Kidney epithelial cell (primary cell): ENCODE results near the gene POU2F2. TPM values are rescaled to one million over a fixed set of nuclear protein-coding genes. Genes with fewer than 3 reads are reported as not detected.

ENCODE experiments used
- DNase-seq: peaks from one replicate; pipeline ENCODE4 v3.0.0-alpha.2; 2010; ENCODE audit warnings: low read depth
- H3K27me3 ChIP-seq: 2 replicates; pipeline ENCODE4 v1.6.0; 2011; ENCODE audit warnings: low read length; ENCODE audit not compliant: control insufficient read depth, insufficient read depth
- H3K36me3 ChIP-seq: 2 replicates; pipeline ENCODE4 v1.5.1; 2011; ENCODE audit warnings: low read length; ENCODE audit not compliant: control insufficient read depth, insufficient read depth
- H3K4me3 ChIP-seq: 2 replicates; pipeline ENCODE4 v1.5.1; 2011; ENCODE audit warnings: low read depth, mild to moderate bottlenecking, control low read depth, low read length
- total RNA-seq: library from RNA; depleted of rRNA; stranded (reverse); fragments of >200 nt; gene quantifications from 2 replicates; pipeline ENCODE4 v1.2.3, GENCODE V29; 2015
- TF ChIP-seq, protein P1 (sequence below): IDR thresholded peaks from 2 replicates; pipeline ENCODE4 v1.5.1; 2011; ENCODE audit warnings: mild to moderate bottlenecking, moderate library complexity, low read length, control low read depth, inconsistent platforms; ENCODE audit not compliant: insufficient read depth, poor library complexity, severe bottlenecking

The POU2F2 gene
- total RNA-seq, 1 donor from 2014 or later: 2.3 TPM

DNA sequence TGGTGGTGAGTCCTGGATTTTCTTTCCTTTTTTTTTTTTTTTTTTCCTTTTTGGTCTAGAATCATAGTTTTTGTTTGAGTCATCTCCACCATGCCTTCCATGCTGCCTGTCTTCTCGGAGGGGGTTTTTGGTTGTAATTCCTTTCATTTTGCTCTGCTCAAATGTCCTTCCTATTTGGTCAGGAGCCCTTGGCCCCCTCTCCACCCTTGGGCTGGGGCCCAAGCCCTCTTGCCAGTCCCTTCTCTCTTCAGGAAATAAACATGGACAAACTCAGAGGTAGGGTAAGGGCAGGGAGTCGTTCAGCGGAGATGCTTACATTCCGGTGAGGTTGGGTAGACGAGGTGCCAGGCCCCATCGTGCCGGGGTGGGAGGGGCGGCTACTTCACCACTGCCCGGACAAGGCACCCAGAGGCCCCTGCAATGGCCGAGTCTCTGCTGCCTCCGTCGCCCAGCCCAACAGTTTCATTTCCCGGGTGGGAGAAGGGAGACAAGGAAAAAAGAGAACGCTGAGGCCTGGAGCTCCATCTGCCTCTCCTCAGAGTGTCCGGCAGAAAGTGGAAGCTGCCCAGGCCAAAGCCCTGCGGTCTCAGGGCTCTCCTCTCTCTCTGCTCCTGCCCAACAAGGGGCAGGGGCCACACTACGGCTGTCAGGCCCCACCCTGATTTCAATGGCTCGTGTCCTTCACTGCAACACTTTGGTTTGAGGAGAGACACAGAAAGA, 43.6 kb downstream of the POU2F2 start:
- Histone ChIP-seq H3K27me3 (no peaks in the 10 kb centered on the region), H3K4me3 (no peak overlapping the region), H3K36me3 (no peaks in the 10 kb centered on the region)
- no peak for DNase-seq
- TF ChIP-seq, protein P1, sequence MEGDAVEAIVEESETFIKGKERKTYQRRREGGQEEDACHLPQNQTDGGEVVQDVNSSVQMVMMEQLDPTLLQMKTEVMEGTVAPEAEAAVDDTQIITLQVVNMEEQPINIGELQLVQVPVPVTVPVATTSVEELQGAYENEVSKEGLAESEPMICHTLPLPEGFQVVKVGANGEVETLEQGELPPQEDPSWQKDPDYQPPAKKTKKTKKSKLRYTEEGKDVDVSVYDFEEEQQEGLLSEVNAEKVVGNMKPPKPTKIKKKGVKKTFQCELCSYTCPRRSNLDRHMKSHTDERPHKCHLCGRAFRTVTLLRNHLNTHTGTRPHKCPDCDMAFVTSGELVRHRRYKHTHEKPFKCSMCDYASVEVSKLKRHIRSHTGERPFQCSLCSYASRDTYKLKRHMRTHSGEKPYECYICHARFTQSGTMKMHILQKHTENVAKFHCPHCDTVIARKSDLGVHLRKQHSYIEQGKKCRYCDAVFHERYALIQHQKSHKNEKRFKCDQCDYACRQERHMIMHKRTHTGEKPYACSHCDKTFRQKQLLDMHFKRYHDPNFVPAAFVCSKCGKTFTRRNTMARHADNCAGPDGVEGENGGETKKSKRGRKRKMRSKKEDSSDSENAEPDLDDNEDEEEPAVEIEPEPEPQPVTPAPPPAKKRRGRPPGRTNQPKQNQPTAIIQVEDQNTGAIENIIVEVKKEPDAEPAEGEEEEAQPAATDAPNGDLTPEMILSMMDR: no peak

DNA sequence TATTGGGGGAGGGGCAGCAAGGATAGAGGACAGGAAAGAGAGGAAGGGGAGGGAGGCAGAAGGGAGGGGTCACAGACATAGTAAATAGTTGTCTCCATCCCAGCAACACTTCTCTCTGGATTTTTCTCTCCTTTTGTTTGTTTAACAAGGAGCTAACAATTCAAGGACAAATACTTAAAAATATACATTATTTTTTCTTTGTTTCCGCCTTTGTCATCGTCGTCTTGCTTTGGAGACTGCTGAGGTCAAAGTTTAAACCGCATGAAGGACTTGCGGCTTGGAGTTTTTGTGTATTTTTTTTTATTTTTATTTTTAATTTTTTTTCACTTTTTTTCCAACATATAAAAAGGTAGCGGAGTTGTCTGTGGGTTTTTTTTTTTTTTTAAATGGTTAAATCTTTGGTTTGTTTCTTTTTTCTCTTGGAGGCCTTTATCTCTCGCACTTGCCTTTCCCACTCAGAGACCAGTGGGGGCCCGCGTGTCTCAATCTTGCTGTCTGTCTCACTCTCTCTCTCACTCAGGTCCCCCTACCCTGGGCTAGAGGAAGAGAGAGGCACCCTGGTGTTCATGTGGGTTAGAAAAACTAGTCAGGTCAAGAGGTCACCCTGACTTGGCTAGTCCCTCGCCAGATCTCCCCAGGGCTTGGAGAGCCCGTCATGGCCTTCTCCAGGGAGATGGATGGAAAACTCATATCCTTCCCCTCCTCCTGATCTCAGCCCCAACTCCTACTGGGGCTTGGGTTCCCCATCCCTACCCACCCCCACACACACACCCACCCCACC, 45.3 kb downstream of the POU2F2 start:
- Histone ChIP-seq H3K36me3 (no peaks in the 10 kb centered on the region), H3K27me3 (no peaks in the 10 kb centered on the region), H3K4me3 (no peak overlapping the region)
- TF ChIP-seq, protein P1: no peak
- DNase-seq: no peak

DNA sequence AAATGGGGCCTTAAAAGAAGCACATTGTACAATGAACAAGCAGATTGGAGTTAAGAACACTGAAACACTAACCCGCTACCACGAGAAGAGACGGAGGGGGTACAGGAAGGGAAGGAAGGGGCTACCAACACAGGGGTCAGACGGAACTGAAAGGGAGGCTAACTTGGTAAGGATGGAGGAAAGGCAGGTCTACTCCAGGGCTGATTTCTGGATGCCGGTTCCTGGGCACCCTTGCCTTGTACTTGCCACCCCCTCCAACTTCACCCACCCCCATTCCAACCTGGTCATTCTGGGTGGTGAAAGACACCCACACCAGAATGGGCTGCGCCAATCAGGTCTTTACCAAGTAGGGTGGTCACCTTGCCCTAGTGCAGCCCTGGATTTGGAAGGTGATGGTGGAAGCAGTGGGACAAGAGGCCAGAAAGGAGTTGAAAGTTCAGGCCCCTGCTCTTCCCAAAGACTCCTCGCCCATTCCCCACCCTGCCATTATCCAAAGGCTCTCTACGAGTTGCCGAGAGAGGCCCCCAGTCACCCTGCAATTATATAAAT, 46.0 kb downstream of the POU2F2 start:
- Histone ChIP-seq H3K4me3 (no peak overlapping the region), H3K36me3 (no peaks in the 10 kb centered on the region), H3K27me3 (no peaks in the 10 kb centered on the region)
- DNase-seq: no peak
- TF ChIP-seq, protein P1: no peak

DNA sequence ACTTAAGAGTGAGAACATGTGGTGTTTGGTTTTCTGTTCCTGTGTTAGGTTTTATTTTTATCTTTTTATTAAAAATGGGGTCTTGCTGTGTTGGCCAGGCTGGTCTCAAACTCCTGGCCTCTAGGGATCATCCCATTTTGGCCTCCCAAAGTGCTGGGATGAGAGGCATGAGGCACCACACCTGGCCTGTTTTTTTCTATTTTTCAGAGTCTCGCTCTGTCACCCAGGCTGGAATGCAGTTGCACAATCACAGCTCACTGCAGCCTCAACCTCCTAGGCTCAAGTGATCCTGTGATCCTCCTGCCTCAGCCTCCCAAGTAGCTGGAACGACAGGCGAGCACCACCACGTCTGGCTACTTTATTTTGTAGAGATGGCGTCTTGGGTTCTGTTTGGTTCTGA, 48.7 kb downstream of the POU2F2 start:
- no peaks in the 10 kb centered on the region for H3K27me3 ChIP-seq

DNA sequence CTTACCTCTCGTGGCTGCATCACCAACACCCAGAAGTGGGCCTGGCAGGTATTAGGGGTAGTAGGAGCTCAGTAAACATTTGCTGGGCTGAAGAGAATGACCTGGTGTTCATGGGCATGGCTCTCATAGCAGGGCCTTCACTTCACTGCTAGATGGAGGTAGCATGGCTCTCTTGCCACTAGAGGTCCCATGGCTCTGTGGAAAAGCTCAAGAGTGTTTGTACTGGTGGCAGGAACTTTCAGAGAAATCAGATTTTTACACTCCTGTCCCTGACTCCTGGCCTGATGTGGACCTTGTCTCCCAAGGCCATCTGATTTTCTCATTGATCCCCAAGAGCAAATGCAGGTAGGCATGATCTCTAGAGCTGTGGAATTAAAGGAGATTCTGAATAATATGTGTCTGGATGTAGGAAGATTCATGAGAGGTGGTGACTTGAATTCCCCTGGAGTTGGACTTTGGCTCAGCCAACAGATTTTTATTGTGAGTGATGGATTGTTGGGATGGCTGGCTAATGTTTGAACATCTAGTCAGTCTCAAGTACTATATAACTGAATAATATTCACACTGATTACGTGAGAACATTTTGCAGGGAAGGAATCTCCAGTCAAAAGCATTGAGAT, 50.6 kb downstream of the POU2F2 start:
- Histone ChIP-seq H3K4me3 (no peak overlapping the region), H3K36me3 (peaks cover 4% of the 10 kb centered on the region), H3K27me3 (no peaks in the 10 kb centered on the region)
- TF ChIP-seq, protein P1: peak; percentile 54
- no peak for DNase-seq

More for the DNA sequence above, 48.7 kb downstream of the POU2F2 start:
- TF ChIP-seq, protein P1: no peak
- H3K4me3 ChIP-seq: no peak overlapping the region
- H3K36me3 ChIP-seq: peaks cover 4% of the 10 kb centered on the region
- DNase-seq: no peak
